SIG-M5 (cell line): Measurements from ENCODE around the gene PER3.
"Not testable (repeated sequence)": the region's sequence is repeated elsewhere in the genome, so short reads cannot be mapped to it uniquely, and the experiment has no call there.

Experiments
- DNase-seq: peaks from one replicate; lab custom pipeline; 2025; lab: John Stamatoyannopoulos, UW

Gene PER3

GRCh38 chr1:7778133-7778628 lies 5.9 kb upstream of the PER3 start:
- DNase-seq = no peak

GRCh38 chr1:7780976-7781375 lies 3.1 kb upstream of the PER3 start:
- no peak for DNase-seq

GRCh38 chr1:7781501-7781900 lies 2.6 kb upstream of the PER3 start:
- no peak for DNase-seq

- DNase-seq = no peak
Measured at GRCh38 chr1:7781923-7782495, 2.1 kb upstream of the PER3 start.

- DNase-seq = no peak
Measured at GRCh38 chr1:7783178-7783711, 846 bp upstream of the PER3 start.

GRCh38 chr1:7784492-7785071 lies 491 bp downstream of the PER3 start:
- no peak for DNase-seq

- DNase-seq = no peak
Measured at GRCh38 chr1:7785108-7785507, 1.0 kb downstream of the PER3 start.

GRCh38 chr1:7786795-7787194 lies 2.7 kb downstream of the PER3 start:
- no peak for DNase-seq

GRCh38 chr1:7789828-7790227 lies 5.7 kb downstream of the PER3 start:
- DNase-seq = no peak

GRCh38 chr1:7791027-7791426 lies 6.9 kb downstream of the PER3 start:
- not testable (repeated sequence) for DNase-seq

GRCh38 chr1:7795406-7795805 lies 11.3 kb downstream of the PER3 start:
- no peak for DNase-seq

- DNase-seq = no peak
Measured at GRCh38 chr1:7805460-7805859, 21.4 kb downstream of the PER3 start.

- no peak for DNase-seq
Measured at GRCh38 chr1:7808253-7808844, 24.3 kb downstream of the PER3 start.

GRCh38 chr1:7809742-7810141 lies 25.7 kb downstream of the PER3 start:
- DNase-seq = no peak

- no peak for DNase-seq
Measured at GRCh38 chr1:7810395-7810794, 26.3 kb downstream of the PER3 start.

- DNase-seq = no peak
Measured at GRCh38 chr1:7811476-7811875, 27.4 kb downstream of the PER3 start.

- DNase-seq = no peak
Measured at GRCh38 chr1:7813677-7814373, 29.7 kb downstream of the PER3 start.

GRCh38 chr1:7821282-7821681 lies 37.2 kb downstream of the PER3 start:
- no peak for DNase-seq

- DNase-seq = no peak
Measured at GRCh38 chr1:7824701-7825100, 40.6 kb downstream of the PER3 start.

- DNase-seq = no peak
Measured at GRCh38 chr1:7826363-7826762, 42.3 kb downstream of the PER3 start.

GRCh38 chr1:7827126-7827955 lies 43.2 kb downstream of the PER3 start:
- DNase-seq = no peak

GRCh38 chr1:7831458-7831857 lies 47.4 kb downstream of the PER3 start:
- DNase-seq = no peak
